GM23338 (cell line): ENCODE data around the gene PSKH1. TPM values are rescaled to one million over a fixed set of nuclear protein-coding genes. Genes with fewer than 3 reads are reported as not detected.

Experiments
- ATAC-seq: fragments of 200-7000 bp; cut with Tn5 transposase; 3 replicates; pipeline ENCODE4 v1.9.1; 2020
- DNase-seq: peaks from one replicate; pipeline ENCODE4 v3.0.0-alpha.2; 2015; ENCODE audit warnings: low spot score
- H2AFZ ChIP-seq: fragments of 200-600 bp; sonication (generic); 2 replicates; pipeline ENCODE4 v1.8.0; 2016; ENCODE audit warnings: antibody characterized with exemption, mild to moderate bottlenecking, moderate library complexity
- H3F3A ChIP-seq: fragments of 200-600 bp; sonication (generic); replicated peaks from 2 replicates; pipeline ENCODE4 v1.8.0; 2017; ENCODE audit warnings: antibody characterized with exemption, mixed run types, low read depth
- H3K27ac ChIP-seq: fragments of 200-600 bp; sonication (generic); 2 replicates; pipeline ENCODE4 v1.6.1; 2016; ENCODE audit warnings: low read depth
- H3K27me3 ChIP-seq: fragments of 200-600 bp; sonication (generic); 2 replicates; pipeline ENCODE4 v1.8.0; 2016; ENCODE audit warnings: mild to moderate bottlenecking, mixed run types, moderate library complexity; ENCODE audit not compliant: insufficient read depth
- H3K36me3 ChIP-seq: fragments of 200-600 bp; sonication (generic); 2 replicates; pipeline ENCODE4 v1.8.0; 2016; ENCODE audit warnings: mild to moderate bottlenecking; ENCODE audit not compliant: insufficient read depth
- H3K4me1 ChIP-seq: fragments of 200-600 bp; sonication (generic); 2 replicates; pipeline ENCODE4 v1.8.0; 2016; ENCODE audit warnings: mild to moderate bottlenecking, moderate library complexity; ENCODE audit not compliant: insufficient read depth
- H3K4me2 ChIP-seq: fragments of 200-600 bp; sonication (generic); 2 replicates; pipeline ENCODE4 v1.7.1; 2017; ENCODE audit warnings: mixed run types
- H3K4me3 ChIP-seq: fragments of 200-600 bp; sonication (generic); 2 replicates; pipeline ENCODE4 v1.6.1; 2016; ENCODE audit warnings: mixed run types
- H3K79me2 ChIP-seq: fragments of 200-600 bp; sonication (generic); replicated peaks from 2 replicates; pipeline ENCODE4 v1.8.0; 2017; ENCODE audit warnings: mild to moderate bottlenecking; ENCODE audit not compliant: insufficient read depth
- H3K9me2 ChIP-seq: fragments of 200-600 bp; sonication (generic); 2 replicates; pipeline ENCODE4 v1.8.0; 2017; ENCODE audit not compliant: insufficient read depth
- H4K20me1 ChIP-seq: fragments of 200-600 bp; sonication (generic); replicated peaks from 2 replicates; pipeline ENCODE4 v1.8.0; 2017; ENCODE audit warnings: mild to moderate bottlenecking; ENCODE audit not compliant: insufficient read depth
- H3K27ac Mint-ChIP-seq: 2 replicates; pipeline ENCODE4 v1.8.0; 2020; ENCODE audit warnings: inconsistent platforms, mild to moderate bottlenecking, moderate library complexity, mixed read lengths
- H3K27me3 Mint-ChIP-seq: 3 replicates; pipeline ENCODE4 v1.8.0; 2022; ENCODE audit warnings: low read depth, mild to moderate bottlenecking, moderate library complexity, mixed read lengths, inconsistent platforms; ENCODE audit not compliant: insufficient read depth, poor library complexity
- H3K36me3 Mint-ChIP-seq: 3 replicates; pipeline ENCODE4 v1.8.0; 2021; ENCODE audit warnings: low read depth, mild to moderate bottlenecking, inconsistent platforms, moderate library complexity, mixed read lengths
- H3K4me1 Mint-ChIP-seq: 3 replicates; pipeline ENCODE4 v1.8.0; 2020; ENCODE audit warnings: mild to moderate bottlenecking, inconsistent platforms, mixed read lengths
- H3K4me3 Mint-ChIP-seq: 3 replicates; pipeline ENCODE4 v1.8.0; 2021; ENCODE audit warnings: moderate library complexity, mild to moderate bottlenecking, inconsistent platforms, mixed read lengths
- H3K9me3 Mint-ChIP-seq: 3 replicates; pipeline ENCODE4 v1.8.0; 2020; ENCODE audit warnings: moderate library complexity, mild to moderate bottlenecking, inconsistent platforms, mixed read lengths
- CREB1 ChIP-seq: fragments of 250-450 bp; sonication (Bioruptor Pico); IDR thresholded peaks from 2 replicates; pipeline ENCODE4 v1.5.0; 2020; ENCODE audit warnings: low read depth, mild to moderate bottlenecking, moderate library complexity
- CTCF ChIP-seq, 2 experiments: fragments of 200-600 bp in 1 of 2; sonication (generic) in 1 of 2; conservative IDR thresholded peaks; 2 replicates each; pipeline versions ENCODE4 v1.5.1 to v1.6.1; 2016 to 2017; ENCODE audit warnings: antibody characterized with exemption in 2 of 2, low read depth in 2 of 2, mild to moderate bottlenecking in 2 of 2, moderate library complexity in 1 of 2
- ETS1 ChIP-seq: IDR thresholded peaks from 2 replicates; pipeline ENCODE4 v1.6.1; 2016; ENCODE audit warnings: antibody characterized with exemption
- EZH2 ChIP-seq: fragments of 200-600 bp; sonication (generic); IDR thresholded peaks from one replicate; pipeline ENCODE4 v1.8.0; 2017; ENCODE audit warnings: antibody characterized with exemption, mild to moderate bottlenecking, low read depth; ENCODE audit not compliant: unreplicated experiment
- EZH2phosphoT487 ChIP-seq: fragments of 200-600 bp; sonication (generic); IDR thresholded peaks from one replicate; pipeline ENCODE4 v1.8.1; 2018; ENCODE audit warnings: antibody characterized with exemption; ENCODE audit not compliant: unreplicated experiment
- JUNB ChIP-seq: IDR thresholded peaks from one replicate; pipeline ENCODE4 v1.6.1; 2016; ENCODE audit warnings: antibody characterized with exemption; ENCODE audit not compliant: unreplicated experiment
- NANOG ChIP-seq: IDR thresholded peaks from 2 replicates; pipeline ENCODE4 v1.6.1; 2016; ENCODE audit warnings: antibody characterized with exemption, borderline replicate concordance
- POLR2AphosphoS5 ChIP-seq: IDR thresholded peaks from 2 replicates; pipeline ENCODE4 v1.6.1; 2016; ENCODE audit warnings: antibody characterized with exemption, low read depth
- REST ChIP-seq: IDR thresholded peaks from one replicate; pipeline ENCODE4 v1.6.1; 2018; ENCODE audit warnings: antibody characterized with exemption; ENCODE audit not compliant: unreplicated experiment
- STAT1 ChIP-seq: IDR thresholded peaks from one replicate; pipeline ENCODE4 v1.6.1; 2016; ENCODE audit warnings: antibody characterized with exemption; ENCODE audit not compliant: unreplicated experiment
- ZNF114 ChIP-seq: fragments of 250-450 bp; sonication (Bioruptor Pico); IDR thresholded peaks from 2 replicates; pipeline ENCODE4 v1.5.0; 2020; ENCODE audit warnings: mild to moderate bottlenecking, moderate library complexity
- ZNF331 ChIP-seq: fragments of 250-450 bp; sonication (Bioruptor Pico); IDR thresholded peaks from 2 replicates; pipeline ENCODE4 v1.5.0; 2020; ENCODE audit warnings: low read depth, mild to moderate bottlenecking, moderate library complexity
- ZNF462 ChIP-seq: fragments of 250-450 bp; sonication (Bioruptor Pico); IDR thresholded peaks from 2 replicates; pipeline ENCODE4 v1.5.0; 2020; ENCODE audit warnings: mild to moderate bottlenecking, moderate library complexity
- polyA plus RNA-seq: library from polyadenylated mRNA; unstranded; fragments of >200 nt; fragmentation: Nextera tagmentation; extraction: Ambion mirVana; gene quantifications from 2 replicates; pipeline ENCODE4 v1.2.1, GENCODE V29; 2016
- total RNA-seq: library from RNA; depleted of rRNA; stranded (reverse); fragments of >200 nt; shearing (Covaris generic); gene quantifications from 2 replicates; pipeline ENCODE4 v1.2.3, GENCODE V29; 2014

The PSKH1 gene
- total and polyA plus RNA-seq, 2 experiments from 2014 or later = 14.3 to 23.9 TPM

- no peak overlapping the region for H3K27ac Mint-ChIP-seq
- H3F3A ChIP-seq = peaks cover 41% of the 10 kb centered on the region
- peaks cover 14% of the 10 kb centered on the region for H3K4me1 Mint-ChIP-seq
- H4K20me1 ChIP-seq = peaks cover 18% of the 10 kb centered on the region
- H3K4me1 ChIP-seq = peaks cover 8% of the 10 kb centered on the region; the same call in 1 of the 2 replicates
- H3K4me3 Mint-ChIP-seq = no peak overlapping the region
- no peaks in the 10 kb centered on the region; the same call in 2 of the 3 replicates for H3K9me3 Mint-ChIP-seq
- no peaks in the 10 kb centered on the region for H3K27me3 ChIP-seq
- TF ChIP-seq ZNF462 (CRISPR knock-in tag) (no peak), ETS1 (no peak), CREB1 (CRISPR knock-in tag) (no peak), JUNB (no peak), ZNF331 (CRISPR knock-in tag) (no peak), NANOG (no peak), ZNF114 (CRISPR knock-in tag) (no peak), EZH2 (no peak), EZH2phosphoT487 (no peak), CTCF (conservative IDR thresholded peaks at IDR 0.05; ENCODE audit: low read depth in 2 of 2) (no peak), STAT1 (no peak), REST (no peak), POLR2AphosphoS5 (no peak)
- H3K36me3 ChIP-seq = peaks cover 28% of the 10 kb centered on the region
- peaks cover 50% of the 10 kb centered on the region for H3K36me3 Mint-ChIP-seq
- peaks cover 14% of the 10 kb centered on the region for H3K27me3 Mint-ChIP-seq
- no peak overlapping the region for H2AFZ ChIP-seq
- ATAC-seq (no peak), DNase-seq (no peak)
- H3K4me2 ChIP-seq = no peak overlapping the region
- no peaks in the 10 kb centered on the region for H3K9me2 ChIP-seq
- no peak overlapping the region for H3K4me3 ChIP-seq
- H3K79me2 ChIP-seq = peaks cover 32% of the 10 kb centered on the region
- no peak overlapping the region for H3K27ac ChIP-seq
These were observed 21.8 kb upstream of the PSKH1 start for GRCh38 chr16:67871256-67871655.
